Esophagus squamous epithelium (tissue), 4 donors: ENCODE results near the gene AGRP.

Experiments
- POLR2A ChIP-seq, 4 donors: fragments of 450-650 bp; IDR thresholded peaks; one replicate each; pipeline ENCODE4 v1.6.1; 2017; ENCODE audit warnings: antibody characterized with exemption in 4 of 4, mild to moderate bottlenecking in 4 of 4, moderate library complexity in 3 of 4
- TF ChIP-seq, protein P1 (sequence below), 6 experiments: fragments of 450-650 bp in 4 of 6; fragments of 200-600 bp in 2 of 6; sonication (generic) in 2 of 6; IDR thresholded peaks; one replicate each; pipeline ENCODE4 v1.5.1; 2016 to 2019; ENCODE audit warnings: antibody characterized with exemption in 6 of 6, mild to moderate bottlenecking in 4 of 6, moderate library complexity in 4 of 6

DNA sequence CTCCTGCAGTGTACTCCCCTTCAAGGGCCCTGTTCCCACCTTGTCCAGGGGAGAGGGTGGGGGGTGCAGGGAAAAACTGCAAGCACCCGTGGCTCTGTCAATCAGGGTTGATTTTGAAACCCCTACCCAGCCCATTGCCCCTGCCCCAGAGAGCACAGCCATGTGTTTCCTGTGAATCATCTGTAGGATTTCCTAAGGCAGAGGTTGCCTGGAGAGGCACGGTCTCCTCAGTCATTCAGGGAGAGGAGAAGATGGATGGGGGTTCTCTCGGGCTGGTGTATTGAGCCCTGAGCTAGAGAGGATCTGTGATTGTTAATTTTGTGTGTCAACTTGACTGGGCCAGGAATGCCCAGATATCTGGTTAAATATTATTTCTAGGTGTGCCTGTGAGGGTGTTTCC lies 3.5 kb upstream of the AGRP start:
- TF ChIP-seq, protein P1, sequence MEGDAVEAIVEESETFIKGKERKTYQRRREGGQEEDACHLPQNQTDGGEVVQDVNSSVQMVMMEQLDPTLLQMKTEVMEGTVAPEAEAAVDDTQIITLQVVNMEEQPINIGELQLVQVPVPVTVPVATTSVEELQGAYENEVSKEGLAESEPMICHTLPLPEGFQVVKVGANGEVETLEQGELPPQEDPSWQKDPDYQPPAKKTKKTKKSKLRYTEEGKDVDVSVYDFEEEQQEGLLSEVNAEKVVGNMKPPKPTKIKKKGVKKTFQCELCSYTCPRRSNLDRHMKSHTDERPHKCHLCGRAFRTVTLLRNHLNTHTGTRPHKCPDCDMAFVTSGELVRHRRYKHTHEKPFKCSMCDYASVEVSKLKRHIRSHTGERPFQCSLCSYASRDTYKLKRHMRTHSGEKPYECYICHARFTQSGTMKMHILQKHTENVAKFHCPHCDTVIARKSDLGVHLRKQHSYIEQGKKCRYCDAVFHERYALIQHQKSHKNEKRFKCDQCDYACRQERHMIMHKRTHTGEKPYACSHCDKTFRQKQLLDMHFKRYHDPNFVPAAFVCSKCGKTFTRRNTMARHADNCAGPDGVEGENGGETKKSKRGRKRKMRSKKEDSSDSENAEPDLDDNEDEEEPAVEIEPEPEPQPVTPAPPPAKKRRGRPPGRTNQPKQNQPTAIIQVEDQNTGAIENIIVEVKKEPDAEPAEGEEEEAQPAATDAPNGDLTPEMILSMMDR (IDR thresholded peaks at IDR 0.05): no peak
- no peak for TF ChIP-seq POLR2A (IDR thresholded peaks at IDR 0.05)
